GM03348 (cell line): ENCODE results near the gene GTPBP8.
A peak's percentile ranks its signal among the peaks of the same experiment; 100 is the strongest.
"Not testable (repeated sequence)": the region's sequence is repeated elsewhere in the genome, so short reads cannot be mapped to it uniquely, and the experiment has no call there.

Source experiments
- DNase-seq: peaks from one replicate; pipeline ENCODE4 v3.0.0; 2012; ENCODE audit warnings: low spot score

Gene GTPBP8

GRCh38 chr3:113000691-113001090 lies 9.9 kb downstream of the GTPBP8 start:
- no peak for DNase-seq

GRCh38 chr3:113002037-113002436 lies 11.3 kb downstream of the GTPBP8 start:
- DNase-seq: no peak

- no peak for DNase-seq
Measured at GRCh38 chr3:113002679-113003078, 11.9 kb downstream of the GTPBP8 start.

GRCh38 chr3:113005611-113006010 lies 14.8 kb downstream of the GTPBP8 start:
- no peak for DNase-seq

- no peak for DNase-seq
Measured at GRCh38 chr3:113006359-113007056, 15.7 kb downstream of the GTPBP8 start.

GRCh38 chr3:113008117-113008516 lies 17.3 kb downstream of the GTPBP8 start:
- peak; percentile 50 for DNase-seq

- DNase-seq: no peak
Measured at GRCh38 chr3:113013593-113013992, 22.8 kb downstream of the GTPBP8 start.

- peak; percentile 20 for DNase-seq
Measured at GRCh38 chr3:113018536-113019181, 27.9 kb downstream of the GTPBP8 start.

- DNase-seq: peak; percentile 98
Measured at GRCh38 chr3:113019182-113020137, 28.7 kb downstream of the GTPBP8 start.

- no peak for DNase-seq
Measured at GRCh38 chr3:113021471-113021870, 30.7 kb downstream of the GTPBP8 start.

- DNase-seq: no peak
Measured at GRCh38 chr3:113034011-113034410, 43.2 kb downstream of the GTPBP8 start.

- DNase-seq: peak; percentile 83
Measured at GRCh38 chr3:113035387-113035982, 44.7 kb downstream of the GTPBP8 start.

GRCh38 chr3:113038328-113038727 lies 47.5 kb downstream of the GTPBP8 start:
- DNase-seq: no peak

- DNase-seq: no peak
Measured at GRCh38 chr3:113039546-113039945, 48.8 kb downstream of the GTPBP8 start.

- no peak for DNase-seq
Measured at GRCh38 chr3:113040231-113040630, 49.4 kb downstream of the GTPBP8 start.

GRCh38 chr3:113043686-113044085 lies 52.9 kb downstream of the GTPBP8 start:
- DNase-seq: no peak

GRCh38 chr3:113046186-113046965 lies 55.6 kb downstream of the GTPBP8 start:
- DNase-seq: not testable (repeated sequence)

- peak; percentile 81 for DNase-seq
Measured at GRCh38 chr3:113051302-113051711, 60.5 kb downstream of the GTPBP8 start.
